T follicular helper cell (primary cell): ENCODE data around the gene EIF4E1B.

Source experiments
- DNase-seq: peaks from one replicate; pipeline ENCODE4 v3.0.0-alpha.2; 2020; ENCODE audit warnings: low read depth

Gene EIF4E1B

DNA sequence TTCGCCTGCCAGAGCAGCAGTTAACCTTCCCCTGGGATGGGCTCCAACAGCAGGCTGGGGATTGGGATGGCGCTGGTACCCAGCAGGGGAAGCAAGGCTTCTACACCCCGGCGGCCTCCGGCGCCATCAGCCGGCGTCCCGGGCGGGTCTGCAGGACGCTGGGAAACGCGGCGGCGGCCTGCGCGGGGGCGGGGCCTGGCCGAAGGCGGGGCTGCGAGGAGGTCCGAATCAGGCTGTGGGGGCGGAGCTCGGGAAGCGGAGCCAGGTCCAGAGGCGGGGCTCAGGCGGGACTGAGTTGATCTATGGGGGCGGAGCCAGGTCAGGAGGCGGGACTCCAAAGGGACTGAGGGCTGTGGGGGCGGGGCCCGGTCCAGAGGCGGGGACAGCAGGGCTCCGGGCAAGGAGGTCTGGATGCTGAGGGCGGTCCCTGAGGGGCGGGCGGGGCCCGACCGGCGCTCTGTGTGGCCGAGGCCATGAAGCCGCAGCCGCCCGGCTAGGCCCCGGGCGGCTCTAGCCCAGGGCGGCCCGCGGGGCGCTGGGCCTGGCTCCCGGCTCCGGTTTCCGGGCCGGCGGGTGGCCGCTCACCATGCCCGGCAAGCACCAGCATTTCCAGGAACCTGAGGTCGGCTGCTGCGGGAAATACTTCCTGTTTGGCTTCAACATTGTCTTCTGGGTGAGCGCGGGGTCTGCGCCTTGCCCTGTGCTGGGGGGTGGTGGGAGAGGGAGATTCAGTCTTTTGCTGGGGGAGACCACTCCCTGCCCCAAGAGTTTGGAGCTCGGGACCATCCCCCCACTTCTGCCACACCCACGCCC is 16.8 kb downstream of the EIF4E1B start, which contains the start of gene TSPAN17:
Gene TSPAN17, plus strand, starts transcription at position 455 of the 813 bp plus-strand sequence. Its CDS starts 132 bp downstream, at position 587.
- DNase-seq: peak; percentile 95

DNA sequence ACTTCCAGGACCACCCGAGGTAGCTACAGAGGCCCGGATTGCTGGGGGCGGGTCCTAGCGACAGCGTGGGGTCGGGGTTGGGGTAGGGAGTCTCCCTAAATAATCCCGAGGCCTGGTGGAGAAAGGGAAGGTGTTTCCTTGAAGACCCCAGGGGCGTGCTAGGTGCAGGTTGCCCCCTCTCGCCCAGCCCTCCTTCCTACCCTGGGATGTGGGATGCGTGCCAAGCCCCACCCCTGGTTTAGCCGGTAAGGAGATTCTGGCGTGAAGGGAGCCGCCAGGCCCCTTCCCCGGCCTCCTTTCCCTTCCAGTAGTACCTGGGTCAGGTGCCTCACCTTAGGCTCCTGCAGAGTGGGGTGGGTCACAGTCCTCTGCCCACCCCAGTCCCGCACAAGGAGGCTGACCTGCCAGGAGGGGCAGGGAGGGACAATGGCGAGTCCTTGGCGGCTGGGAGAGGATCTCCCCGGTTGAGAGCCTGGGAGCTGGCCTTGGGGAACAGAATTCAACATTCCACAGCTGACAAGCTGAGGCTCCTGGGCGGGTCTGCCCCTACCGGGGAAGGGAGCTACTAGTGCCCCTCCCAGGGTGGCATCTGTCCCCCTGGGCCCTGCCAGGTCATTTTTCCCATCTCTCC is 17.5 kb downstream of the EIF4E1B start:
- DNase-seq: no peak

DNA sequence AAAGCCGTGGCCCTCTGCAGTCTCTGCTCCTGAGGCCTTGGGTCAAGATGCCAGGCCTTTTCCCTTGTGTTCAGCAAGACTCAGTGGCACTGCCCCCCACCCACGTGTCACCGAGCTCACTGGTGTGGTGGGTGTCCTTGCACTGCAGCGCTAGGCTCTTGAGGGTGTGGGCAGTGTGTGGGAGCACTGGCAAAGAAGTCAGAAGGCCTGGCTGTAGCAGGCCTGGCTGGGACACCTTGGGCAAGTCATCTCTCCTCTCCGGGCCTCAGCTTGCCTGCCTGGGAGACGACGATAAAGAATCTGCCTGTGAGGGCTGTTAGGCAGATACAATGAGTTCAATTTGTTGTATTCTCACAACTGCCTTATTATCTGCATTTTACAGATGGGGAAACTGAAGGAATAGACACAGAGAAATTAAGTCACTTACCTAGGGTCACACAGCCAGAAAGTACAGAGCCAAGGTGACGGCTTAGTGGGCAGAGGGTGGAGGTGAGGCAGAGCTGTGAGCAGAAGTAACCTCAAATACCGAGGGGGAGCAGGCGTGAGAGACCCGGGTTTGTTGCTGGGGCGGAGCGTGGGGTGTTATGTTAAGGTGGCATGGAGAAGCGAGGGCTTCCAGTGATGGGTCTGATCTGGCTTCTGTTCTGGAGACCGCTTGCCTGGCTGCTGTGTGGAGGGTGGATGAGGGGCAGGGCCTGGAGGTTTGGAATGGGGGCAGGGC is 18.2 kb downstream of the EIF4E1B start:
- DNase-seq: no peak

DNA sequence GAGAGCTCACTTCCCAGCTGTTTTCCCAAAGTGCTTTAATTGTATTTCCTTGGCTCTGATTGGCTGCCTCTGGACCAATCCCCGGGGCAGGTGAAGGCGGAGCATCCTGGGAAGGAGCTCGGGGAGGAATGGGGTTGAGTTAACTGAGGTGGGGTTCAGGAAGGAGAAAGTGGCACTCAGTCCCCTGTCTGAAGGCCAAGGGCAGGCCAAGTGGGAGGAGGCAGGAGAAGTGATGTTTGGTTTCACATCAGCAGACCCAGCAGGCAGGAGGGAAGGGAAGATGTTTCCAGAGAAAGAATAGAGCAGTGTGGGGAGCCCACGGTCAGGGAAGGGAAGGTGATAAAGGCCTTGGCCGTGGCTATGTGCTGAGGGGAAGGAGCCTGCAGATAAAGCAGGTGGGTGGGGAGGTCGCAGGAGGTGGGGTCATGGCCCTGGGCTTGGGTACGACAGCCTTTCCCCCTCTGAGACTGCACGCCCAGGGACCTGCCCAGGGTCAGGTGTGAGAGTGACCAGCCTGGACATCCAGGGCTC is 19.9 kb downstream of the EIF4E1B start:
- DNase-seq: no peak

DNA sequence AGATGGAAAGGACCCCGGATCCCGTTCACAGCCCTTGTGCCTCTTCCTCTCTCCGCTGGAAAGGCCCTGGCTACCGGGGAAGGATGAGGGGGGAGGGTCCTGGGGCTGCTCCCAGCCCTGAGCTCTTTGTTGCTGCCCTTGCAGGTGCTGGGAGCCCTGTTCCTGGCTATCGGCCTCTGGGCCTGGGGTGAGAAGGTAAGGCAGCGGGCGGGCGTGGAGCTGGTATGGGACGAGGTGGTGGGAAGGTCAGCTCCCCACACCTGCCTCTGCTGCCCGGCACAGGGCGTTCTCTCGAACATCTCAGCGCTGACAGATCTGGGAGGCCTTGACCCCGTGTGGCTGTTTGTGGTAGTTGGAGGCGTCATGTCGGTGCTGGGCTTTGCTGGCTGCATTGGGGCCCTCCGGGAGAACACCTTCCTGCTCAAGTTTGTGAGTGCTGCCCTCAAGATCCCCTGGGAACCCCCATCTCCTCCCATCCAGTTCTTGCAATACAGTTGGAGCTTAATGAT is 21.1 kb downstream of the EIF4E1B start:
- no peak for DNase-seq

DNA sequence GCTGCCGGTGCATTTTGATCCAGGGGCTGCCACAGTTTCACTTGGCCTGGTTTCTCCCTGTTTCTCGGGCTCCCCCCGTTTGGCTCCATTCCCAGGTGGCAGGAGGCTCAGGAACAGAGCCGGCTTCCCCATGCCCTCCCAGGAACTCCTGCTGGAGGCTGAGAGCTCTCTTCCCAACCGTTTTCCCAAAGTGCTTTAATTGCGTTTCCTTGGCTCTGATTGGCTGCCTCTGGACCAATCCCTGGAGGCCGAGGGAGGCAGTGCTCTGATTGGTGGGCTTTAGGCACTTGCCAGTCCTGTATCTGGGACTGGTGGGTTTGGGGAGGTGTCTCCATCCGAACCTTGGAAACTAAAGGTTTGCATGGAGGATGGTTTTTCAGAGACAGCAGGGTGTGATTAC is 21.7 kb downstream of the EIF4E1B start:
- DNase-seq: no peak

DNA sequence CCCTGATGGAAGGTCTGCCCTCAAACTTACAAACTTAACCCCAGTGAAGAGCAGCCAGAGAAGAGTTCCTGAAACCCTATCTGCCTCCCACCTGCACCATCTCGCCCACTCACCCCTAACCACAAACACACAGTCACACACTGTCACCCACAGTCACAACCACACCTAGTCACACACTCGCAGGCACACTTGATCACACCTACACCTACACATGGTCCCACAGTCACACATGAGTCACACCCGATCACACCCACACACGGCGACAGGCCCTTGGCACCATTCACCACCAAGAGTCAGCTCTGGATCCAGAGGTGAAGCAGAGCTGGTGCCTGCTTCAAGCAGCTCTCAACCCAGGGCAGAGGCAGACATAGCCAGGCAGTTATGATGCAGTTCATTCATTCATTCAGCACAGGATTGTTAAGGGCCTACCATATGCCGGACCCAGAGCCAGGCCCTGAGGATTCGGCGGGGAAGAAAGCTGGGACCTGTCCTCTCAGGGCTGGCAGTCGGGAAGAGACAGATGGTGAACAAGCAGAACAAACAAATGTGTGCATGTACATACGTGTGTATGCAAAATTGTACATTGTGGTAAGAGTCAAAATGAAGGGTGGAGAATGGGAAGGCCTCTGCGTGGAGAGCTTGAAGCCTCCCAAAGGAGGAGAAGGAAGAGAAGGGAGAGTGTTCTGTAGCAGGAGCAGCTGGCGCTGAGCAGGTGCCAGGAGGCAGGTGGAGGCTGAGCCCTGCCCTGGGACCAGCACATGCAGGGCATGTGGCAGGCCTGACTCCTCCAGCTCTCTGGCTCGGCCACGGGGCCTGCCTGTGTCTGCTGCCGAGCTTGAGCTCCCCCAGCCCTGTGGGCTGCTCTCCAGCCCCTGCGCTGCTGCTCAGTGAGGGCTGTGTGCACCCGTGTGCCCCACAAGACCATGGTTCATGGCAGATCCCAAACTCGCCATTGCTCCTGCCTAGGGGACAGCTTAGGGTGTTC is 23.2 kb downstream of the EIF4E1B start:
- DNase-seq: no peak

DNA sequence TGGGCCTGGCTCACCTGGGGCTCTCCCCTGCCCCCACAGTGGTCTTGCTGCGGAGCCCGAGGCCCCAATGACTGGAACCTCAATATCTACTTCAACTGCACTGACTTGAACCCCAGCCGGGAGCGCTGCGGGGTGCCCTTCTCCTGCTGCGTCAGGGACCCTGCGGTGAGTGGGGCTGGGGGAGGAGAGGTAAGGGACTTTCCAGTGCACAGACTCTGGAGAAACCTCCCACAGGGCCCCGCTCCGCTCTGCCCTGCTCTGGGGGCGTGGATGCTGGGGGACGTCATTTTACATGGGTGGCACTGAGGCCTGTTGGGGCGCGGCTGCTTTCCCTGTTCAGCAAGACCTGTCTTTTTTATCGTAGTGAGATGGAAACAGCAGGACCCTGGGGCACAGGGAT is 24.4 kb downstream of the EIF4E1B start:
- no peak for DNase-seq

DNA sequence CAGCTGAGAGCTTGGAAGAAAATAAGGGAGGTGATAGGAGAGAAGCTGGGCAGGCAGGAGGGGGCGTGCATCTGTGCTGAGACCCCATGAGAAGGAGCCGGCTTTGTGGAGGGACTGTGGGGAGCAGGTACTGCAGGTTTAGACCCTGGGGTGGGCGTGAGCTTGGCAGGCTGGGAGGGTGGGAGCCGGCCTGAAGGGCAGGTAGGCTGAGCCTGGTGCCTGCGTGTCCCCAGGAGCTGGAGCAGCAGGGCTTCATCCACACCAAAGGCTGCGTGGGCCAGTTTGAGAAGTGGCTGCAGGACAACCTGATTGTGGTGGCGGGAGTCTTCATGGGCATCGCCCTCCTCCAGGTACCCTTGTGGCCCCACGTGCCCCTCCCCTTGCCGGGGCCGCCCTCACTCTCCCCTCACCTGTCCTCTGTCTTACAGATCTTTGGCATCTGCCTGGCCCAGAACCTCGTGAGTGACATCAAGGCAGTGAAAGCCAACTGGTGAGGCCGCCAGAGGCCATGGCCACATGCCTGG is 26.1 kb downstream of the EIF4E1B start:
- no peak for DNase-seq

DNA sequence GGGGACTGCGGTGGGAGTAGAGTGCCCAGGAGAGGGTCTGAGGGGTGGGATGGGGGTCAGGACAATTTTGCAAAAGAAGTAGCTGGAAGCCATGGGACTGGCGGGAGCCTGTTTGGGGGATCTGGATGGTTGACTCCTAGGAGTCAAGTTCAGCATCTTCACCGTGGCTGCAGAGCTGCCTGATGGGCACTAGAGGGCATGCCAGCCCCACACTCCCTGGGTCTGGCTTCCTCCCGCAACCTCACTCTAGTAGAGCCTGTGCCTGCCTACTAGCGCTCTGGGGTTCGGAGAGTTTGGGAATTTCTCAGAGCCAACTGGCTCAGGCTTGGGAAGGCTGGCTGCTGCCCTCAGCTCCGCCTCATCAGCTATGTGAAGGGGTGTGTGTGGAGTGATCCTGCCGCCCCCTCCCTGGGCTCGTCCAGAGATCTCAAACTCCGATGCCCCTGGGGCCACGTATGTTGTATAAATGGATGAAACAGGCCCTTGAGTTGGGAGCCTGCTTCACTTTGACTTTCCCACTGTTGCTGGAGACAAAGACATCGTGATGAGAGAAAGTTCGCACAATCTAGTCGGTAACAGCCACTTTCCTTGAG is 27.6 kb downstream of the EIF4E1B start:
- DNase-seq: peak; percentile 42

DNA sequence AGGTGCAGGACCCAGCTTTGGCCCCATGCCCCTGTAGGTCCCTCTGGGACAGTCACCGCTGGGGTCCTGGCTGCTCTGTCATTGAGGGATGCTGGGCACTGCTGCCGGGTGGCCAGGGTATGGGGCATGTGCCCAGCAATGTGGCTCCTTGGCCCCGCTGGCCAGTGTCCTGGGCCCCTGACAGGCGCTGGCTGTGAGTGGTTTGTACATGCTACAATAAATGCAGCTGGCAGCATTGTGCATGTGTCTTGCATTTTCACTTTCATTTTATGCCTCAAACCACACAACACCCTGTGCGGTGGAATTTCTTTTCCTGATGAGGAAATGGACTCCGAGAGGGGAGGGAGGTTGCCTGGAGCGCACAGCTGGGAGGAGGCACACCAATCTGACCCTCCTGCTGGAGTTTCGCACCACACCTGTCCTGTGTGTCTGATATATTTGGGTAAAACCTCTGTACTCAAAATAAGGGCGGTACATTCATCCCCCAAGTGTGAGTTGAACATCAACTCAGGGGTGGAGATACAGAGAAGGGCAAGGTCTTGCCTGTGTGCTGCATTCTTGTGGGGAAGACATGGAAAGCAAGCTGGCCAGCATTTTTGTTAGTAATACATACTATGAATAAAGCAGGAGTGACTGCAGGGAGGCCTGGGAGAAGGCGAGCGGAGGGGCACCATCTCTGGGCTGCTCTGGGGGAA is 28.5 kb downstream of the EIF4E1B start:
- DNase-seq: no peak

DNA sequence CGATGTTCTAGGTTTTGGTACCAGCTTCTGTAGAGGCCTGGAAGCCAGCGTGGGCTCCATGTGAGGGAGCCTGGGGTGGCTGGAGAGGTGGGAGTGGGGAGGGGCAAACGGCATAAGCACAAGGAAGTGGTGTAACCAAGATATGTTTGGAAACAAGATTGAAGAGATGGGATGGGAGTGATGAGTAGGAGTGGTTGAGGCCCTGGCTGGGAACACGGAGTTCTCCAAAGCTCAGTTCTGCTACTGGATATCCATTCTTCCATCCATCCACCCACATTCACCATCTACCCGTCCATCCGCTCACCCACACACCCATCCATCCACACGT is 29.0 kb downstream of the EIF4E1B start:
- DNase-seq: no peak

DNA sequence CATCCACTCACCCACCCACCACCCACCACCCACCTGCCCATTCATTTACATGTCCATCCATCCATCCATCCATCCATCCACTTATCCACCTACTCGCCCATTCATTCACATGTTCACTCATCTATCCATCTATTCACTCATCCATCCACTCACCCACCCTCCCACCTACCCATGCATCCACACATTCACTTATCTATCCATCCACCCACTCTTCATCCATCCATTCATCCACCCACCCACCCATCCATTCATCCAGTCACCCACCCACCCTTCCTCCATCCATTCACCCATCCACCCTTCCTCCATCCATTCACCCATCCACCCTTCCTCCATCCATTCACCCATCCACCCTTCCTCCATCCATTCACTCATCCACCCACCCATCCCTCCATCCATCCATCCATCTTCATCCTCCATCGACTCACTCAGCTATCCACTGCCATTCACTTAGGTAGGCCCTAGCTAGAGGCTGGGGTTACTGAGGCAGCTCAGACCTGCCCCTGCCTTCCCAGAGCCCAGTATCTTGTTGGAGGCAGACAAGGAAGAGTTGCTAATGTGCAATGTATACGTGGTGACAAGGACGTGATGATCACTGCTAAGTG is 29.5 kb downstream of the EIF4E1B start:
- DNase-seq: no peak

DNA sequence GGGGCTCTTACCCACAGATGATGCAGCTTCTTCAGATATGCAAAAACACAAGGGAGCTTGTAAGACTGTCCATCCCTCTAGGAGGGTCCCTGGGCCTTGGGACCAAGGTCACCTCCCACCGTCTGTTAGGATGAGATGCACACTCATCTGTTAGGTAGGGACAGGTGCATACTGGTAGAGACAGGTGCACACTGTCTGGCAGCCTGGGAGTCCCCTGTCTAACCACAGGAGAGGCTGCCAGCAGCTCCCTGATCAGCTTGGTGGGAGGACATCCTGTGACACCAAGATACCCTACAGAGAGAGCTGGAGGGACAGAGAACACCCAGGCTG is 30.0 kb downstream of the EIF4E1B start:
- peak; percentile 22 for DNase-seq

DNA sequence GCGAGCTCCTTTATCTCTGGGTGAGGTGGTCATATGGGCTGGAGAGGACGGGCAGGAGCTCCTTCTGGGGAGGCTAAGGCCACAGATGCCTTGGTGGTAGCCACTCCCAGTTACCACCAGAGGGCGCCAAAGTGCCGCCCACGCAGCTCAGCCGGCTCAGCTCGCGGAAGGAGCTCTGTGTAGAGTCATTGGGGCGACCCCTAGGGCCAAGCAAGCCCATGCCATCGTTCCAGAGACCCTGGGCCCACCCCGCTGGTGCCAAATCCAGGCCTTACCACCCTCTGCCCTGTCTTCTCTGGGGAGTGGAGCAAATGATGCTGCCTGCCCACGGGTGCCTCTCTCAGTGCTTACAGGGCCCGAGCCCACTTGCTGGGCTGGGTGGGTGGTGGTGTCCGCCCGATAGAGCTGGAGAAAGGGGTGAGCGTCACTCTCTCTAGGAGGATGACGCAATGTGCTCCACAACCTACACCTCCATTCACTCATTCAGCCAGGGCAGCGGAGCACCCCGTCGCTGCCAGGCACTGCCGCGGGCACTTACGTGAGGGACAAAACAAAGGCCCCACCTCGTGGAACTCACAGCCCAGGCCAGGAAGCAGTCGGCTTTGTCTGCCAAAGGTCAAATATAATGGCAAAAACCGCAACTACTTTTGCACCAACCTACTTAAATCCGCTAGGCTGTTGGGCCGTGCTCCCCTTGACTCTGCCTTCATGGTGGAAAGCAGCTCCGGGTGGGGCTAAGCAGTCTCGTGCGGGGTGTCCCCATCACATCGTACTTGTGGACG is 30.6 kb downstream of the EIF4E1B start:
- peak; percentile 62 for DNase-seq

DNA sequence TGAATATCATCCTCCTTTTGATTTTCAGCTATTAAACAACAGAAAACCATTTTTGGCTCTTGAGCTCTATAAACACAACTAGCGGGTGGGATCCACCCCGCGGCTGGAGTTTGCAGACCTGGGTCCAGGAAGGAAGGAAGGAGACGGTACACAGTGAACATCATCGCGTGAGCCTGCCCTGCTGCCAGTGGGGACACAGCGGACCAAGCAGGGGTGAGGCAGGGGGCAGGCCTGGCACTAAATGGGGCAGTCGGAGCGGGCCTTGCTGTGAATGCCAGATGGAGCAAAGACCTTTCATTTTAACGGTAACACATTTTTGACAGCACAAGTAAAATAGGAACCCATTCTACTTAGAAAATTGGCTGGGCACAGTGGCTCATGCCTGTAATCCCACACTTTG is 31.2 kb downstream of the EIF4E1B start:
- no peak for DNase-seq

DNA sequence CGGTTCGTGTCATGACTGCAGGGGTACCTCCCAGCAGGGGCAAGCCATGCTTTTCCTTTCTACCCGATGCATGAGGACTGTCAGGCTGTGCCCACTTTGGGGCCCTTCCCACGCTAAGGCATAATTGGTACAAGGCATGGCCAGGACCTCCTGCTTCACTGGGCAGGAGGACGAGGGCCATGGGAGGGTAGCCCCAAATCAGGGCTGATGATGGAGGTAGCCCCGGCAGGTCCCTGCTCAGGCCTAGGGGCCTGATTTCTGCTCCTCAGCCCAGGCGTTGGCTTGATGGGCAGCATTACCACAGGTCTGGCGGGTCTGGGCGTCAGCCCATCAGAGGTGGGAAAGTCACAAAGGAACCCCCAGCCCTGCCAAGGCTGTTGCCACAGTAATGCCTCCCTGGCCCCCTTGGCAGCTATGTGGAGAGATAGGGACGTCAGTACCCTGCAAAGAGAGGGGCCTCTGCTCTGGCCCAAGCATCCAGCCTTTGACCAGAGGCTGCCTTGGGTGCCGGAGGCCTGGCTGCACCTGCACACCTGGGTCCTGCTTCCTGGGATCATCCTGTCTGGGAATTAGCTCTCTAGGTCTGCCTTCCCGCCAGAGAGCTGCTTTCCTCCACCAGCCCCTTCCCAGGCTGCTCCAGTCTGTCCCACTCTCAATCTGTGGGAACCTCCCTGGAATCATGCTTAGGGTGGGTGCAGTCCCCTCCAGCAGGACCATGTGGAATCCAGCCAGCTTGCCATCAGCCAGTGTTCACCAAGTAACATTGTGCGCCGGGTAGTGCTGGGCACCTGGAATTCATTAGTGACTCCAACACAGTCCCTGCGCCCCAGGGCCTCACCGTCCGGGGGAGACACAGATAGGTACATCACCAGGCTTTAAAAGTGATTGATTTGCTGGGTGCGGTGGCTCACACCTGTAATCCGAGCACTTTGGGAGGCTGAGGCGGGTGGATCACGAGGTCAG is 32.2 kb downstream of the EIF4E1B start:
- DNase-seq: no peak

DNA sequence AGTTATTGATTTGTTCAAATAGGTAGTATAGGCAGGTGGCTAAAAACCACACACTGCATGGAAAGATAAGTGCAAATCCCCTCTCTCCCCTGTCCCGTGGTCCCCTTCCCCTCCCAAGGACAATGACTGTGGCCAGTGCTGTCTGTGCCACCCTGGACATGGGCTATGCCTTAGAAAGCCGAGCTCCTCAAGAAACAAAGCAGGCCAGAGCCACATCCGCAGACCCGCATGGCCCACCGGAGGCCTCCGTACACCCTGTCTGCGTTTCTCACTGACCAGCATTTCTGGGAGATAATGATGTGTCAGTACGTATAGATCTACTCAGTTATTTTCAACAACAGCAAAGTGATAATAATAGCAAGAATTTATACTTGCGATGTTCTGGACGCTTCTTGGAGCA is 33.1 kb downstream of the EIF4E1B start:
- no peak for DNase-seq
